Effector CD8-positive, alpha-beta T cell (primary cell): Measurements from ENCODE around the gene DENND4A.

Source experiments
- DNase-seq: peaks from one replicate; lab custom pipeline; 2025; lab: John Stamatoyannopoulos, UW

DENND4A gene

DNA sequence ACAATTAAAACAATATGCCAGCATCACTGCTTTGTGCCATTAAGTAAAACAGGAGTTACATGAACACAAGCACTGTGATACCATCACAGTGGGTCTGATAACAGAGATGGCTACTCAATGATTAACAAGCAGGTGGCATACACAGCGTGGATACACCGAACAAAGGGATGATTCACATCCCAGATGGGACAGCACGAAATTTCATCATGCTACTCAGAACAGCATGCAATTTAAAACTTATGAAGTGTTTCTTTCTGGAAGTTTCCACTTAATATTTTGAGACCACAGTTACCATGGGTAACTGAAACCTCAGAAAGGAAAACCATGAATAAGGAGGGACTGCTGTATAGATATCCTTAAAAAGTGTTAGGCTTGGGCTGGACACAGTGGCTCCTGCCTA lies 125.8 kb downstream of the DENND4A start:
- no peak for DNase-seq

DNA sequence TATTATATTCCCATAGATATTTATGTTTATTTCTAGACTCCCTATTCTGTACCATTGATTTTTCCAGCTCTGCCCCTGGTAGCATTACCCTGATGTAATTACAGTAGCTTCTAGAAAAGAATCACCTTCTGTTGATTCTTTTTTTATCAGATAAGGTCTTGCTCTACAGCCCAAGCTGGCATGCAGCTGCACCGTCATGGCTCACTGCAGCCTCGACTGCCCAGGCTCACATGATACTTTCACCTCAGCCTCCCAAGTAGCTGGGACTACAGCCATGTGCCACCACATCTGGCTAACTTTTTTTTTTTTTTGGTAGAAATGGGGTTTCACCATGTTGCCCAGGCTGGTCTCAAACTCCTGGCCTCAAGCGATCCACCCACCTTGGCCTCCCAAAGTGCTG lies 128.6 kb downstream of the DENND4A start:
- no peak for DNase-seq

DNA sequence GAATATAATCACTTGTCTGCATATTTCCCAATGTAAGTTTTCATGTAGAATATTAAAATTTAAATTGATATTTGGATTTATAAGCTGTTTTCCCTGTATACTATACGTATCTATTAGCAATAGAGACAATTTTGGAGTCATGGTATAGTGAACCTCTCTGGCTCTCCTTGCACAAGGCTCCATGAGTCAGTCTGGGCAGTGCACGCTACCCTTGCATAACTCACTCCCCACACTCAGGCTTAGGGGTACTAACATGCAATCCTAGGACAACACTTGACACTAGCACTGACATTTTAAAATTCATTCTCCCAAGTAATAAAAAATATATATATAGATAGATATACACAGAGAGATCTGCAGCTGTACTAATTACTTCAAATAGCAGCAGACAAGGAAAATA lies 131.2 kb downstream of the DENND4A start:
- DNase-seq = no peak

DNA sequence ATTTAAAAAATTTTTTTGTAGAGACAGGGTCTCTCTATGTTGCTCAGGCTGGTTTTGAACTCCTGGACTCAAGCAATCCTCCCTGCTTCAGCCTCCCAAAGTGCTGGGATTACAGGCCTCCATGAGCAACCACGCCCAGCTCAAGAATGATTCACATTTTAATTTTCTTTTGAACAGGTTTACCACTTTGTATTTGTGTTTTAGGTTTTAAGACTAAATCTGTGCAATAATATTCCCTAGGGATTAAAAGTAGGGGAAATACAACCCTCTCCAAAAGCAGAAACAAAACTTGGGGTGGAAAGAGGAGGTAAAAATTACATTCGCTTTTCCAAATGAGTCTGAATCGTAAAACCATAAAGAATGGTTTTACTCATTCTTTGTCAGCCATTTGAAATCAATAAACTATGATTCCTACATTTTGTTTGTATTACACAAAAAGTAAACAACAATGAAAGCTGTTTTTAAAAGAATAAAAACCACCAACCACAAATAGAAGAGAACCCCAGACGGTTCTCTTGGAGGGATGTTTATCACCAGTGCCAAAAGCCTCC lies 132.5 kb downstream of the DENND4A start:
- DNase-seq = no peak

DNA sequence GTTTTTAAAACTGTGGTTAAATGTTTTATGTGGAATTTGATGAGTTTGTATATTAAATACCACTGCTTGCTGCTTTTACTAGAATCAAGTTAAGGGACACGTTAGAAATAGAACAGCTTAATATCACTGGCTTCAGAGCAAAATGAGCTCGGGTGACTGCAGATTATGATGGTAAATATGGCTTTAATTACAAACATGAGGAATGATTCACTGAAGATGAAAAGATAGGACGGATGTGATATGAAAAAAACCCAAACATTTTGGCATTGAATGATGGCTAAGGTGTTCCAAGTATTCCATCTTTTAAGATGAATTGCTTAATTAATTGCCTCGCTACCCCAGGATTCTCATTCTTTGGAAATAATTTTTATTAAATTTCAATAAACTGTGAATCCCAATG lies 136.6 kb downstream of the DENND4A start:
- DNase-seq = no peak

DNA sequence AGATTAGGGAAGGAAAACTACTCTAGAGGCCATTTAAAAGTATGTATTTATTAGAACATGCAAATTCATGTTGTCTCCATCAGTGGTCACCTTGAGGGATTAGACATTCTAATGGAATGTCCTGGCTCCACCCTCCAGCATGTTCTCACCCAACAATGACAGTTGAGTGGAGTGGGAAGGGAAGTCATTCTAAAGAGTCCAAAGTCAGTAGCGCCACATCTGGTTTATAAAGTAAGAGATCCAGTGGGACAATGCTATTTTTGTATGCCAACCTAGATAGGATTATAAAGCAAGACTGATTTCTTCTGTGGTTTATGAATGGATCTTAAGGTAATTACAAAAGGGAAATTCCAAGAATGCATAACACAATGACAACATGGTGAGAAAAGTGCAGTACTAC lies 137.1 kb downstream of the DENND4A start:
- no peak for DNase-seq

DNA sequence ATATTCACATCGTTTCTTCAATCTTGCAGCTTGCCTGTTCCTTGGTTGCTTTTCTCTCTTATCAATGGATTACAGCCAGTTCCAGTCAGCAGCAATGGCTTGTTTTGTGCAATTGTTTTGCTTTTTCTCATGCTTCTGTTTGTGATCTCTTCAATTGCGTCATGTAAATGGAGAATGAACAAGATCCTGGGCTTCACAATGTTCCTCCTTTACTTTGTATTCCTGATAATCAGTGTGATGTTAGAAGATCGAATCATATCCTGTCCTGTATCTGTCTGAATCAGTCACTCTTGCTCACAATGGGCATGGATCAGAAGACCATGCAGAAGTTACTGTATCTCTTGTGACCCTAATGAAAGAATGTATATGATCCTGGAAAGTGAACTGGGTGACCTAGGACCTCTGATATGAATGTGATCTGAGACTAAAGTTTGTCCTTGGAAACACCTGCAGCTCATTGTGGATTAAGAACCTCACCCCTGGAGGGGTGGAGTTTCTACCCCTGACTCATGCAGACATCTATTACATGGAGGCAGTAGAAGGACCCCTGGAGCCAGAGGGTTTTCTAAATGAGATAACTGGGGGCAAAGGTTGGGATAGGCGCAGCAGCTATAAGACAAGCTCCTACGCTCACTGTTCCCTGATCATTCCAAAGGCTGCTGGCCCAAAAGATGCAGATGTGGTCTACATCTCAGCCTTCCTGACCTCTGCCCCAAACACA lies 138.1 kb downstream of the DENND4A start:
- DNase-seq = no peak

DNA sequence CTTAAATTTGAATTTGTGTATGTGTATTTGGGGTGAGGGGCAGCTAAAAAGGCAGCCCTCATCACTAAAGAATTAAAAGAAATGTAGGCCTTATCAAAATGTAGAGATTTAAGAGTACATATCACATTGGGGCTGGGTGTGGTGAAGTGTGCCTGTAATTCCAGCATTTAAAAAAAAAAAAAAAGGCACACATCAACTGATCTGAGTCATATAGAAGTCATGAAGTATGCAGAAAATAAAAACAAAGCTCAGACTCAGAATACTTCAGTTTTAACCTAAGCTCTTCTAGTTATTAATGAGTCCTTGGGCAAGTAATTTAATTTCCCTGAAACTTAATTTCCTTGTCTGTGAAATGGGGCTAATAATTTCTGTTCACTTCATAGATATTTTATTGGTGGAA lies 138.8 kb downstream of the DENND4A start:
- DNase-seq = no peak

DNA sequence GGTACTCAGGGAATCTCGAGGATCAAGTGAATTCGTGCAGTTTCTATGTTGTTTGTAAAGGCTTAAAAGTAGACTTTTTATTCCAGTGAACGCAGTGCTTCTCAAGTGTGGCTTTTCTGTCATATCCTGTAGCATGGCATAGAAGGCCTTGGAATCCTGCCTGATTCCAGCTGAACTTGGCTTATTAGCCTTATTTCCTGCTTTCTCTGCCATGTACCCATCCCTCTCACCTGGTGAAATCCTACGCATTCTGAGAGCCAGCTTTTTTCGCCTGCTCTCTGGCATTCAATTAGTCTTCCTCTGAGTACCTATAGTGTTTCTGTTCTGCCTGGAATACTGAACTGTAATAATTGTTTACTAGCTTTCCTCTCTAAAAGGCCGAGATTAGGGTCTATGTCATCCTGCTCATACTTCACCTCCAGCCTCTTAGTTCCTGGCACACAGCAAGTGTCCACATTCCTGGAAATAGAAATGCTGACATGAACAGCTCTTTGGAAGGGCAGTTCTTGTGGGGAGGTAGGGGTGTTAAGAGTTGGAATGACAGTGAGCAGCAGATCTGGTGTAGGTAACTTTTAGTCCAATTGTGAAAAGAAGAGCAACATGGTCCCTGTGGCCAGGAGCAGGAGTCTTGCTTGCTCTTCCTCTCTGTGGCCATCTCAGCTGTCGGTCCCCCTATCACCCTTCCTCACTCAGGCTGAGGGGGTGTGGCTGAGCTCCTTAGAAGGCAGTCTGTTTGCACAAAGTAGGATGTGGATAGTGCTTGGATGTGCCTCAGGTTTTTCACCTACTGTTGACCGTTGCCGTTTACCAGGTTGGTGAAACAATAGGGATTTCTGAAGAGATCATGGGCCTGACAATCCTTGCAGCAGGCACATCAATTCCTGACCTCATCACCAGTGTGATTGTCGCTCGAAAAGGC lies 140.0 kb downstream of the DENND4A start:
- no peak for DNase-seq

DNA sequence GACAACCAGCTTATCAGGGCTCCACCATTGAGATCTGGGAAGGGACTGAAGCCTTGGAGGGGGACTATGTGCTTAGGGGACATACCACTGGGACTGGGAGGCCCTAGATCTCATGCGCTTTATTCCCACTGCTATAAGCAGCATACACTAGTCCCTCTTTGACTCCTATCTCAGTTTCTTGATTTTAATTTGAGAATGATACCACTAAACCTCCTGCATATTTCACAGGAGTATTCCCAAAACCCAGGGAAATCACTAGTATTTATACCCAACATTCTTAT lies 141.1 kb downstream of the DENND4A start:
- no peak for DNase-seq

DNA sequence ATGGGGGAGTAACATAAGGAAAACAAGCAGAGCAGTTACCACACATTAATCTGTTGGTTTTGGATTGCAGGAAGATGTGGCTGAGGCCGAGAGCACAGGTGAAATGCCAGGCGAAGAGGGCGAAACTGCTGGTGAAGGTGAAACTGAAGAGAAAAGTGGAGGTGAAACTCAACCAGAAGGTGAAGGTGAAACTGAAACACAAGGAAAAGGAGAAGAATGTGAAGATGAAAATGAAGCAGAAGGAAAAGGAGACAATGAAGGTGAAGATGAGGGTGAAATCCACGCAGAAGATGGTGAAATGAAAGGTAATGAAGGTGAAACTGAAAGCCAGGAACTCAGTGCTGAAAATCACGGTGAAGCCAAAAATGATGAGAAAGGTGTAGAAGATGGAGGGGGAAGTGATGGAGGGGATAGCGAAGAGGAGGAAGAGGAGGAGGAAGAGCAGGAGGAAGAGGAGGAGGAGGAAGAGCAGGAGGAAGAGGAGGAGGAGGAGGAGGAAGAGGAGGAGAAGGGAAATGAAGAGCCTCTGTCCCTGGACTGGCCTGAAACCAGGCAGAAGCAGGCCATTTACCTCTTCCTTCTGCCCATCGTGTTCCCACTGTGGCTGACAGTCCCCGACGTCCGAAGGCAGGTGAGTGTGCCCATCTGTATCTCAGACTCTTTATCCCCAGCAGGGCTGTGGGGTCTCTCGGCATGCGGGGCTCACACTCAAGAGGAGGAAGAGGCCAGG lies 141.6 kb downstream of the DENND4A start:
- DNase-seq = no peak

DNA sequence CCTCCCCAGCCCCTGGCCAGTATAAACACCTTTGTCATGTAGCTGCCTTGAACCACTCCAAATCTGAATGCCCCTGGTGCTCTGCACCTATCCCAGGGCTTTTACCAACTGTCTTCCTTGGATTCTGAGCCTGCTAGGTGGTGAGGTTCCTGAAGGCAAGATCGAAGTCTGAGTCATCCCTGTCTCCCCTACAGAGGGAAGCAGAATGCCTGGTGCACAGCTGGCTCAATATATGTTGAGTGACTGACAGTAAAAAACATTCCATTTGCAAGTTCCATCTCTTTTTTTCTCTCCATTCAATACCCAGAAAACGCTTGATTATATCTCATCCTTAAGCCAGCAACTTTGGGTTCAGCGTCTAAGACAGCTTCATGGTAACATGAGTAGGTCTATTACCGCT lies 145.6 kb downstream of the DENND4A start:
- DNase-seq = no peak

DNA sequence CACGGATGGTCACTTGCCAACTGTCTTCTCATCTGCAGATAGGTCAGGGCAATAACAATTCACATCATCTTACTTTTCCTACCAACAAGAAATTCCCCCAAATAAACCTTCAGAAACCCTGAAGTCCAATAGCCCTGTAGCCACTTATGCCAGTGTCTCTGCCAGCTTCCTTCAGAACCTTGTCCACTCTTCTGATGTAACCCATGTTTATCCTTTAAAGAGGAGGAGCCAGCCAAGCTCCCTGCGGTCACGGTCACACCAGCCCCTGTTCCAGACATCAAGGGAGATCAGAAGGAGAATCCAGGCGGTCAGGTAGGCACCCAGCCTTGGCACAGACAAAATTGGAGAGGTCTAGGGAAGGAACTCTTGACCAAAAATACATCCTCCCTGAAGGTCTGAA lies 146.7 kb downstream of the DENND4A start:
- no peak for DNase-seq

DNA sequence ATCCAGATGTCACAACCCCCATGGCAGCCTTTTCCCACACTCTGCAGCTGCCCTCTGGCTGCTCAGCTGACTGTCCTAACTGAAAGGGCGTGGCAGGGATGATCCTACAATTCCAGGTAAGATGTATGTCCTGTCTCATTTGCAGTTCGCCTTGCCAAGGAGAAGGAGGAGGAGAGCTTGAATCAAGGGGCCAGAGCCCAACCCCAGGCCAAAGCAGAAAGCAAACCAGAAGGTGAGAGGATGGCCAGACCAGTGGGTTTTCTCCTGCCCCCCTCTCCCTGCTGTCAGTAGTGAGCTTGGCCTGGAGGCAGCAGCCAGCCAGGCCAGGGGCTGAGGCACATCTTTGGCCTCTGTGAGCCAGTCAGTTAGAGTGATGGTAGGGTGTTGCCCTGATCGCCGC lies 147.8 kb downstream of the DENND4A start:
- DNase-seq = no peak

DNA sequence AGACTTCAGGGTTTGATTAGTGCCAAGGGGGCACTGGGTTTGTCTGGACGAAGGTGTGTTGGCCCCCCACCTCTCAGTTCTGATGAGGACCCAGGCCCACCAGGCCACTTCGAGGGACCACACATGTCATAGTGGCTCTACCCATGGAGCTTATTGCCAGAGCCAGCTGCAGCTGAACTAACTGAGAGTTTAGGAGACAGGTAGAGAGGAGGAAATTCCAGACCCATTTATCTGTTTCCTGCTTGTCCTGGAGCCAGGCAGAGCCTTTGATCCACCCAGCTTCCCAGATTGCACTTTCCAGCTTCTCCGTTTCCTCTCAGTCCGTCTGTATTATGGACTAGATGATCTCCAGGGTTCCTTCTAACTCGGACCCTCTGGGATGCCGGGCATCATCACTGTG lies 149.5 kb downstream of the DENND4A start:
- no peak for DNase-seq

DNA sequence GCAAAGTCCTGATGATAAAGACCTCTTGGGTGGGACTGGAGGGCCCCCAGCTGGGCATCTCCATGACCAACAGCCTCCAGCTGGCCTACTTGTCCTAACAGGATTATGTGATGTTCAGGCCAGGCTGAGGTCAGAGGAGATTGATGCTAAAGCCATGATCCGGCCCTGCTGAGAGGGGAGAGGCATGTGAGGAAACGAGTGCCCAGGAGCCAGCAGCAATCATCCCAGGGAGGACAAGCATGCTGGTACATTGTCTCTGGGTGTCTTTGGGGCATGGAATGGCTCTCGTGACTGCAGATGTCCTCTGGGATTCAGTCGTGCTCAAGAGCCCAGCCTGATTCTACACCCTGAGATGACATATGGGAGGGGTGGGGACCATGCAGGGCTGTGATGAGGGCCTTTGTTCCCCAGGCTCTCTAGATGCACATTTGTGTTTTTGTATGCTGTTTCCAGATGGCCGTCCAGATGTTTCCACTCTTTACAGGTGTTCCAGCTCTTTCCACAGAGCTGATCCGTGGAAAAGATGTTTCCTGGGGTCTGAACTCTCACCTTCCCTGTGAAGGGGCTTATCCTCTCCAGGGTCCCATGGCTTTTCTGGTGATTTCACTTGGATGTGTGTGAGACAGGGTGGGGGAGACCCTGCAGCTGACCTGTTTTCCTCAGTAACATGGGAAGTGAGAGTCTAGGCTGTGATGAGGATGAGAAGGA lies 150.2 kb downstream of the DENND4A start:
- DNase-seq = no peak

DNA sequence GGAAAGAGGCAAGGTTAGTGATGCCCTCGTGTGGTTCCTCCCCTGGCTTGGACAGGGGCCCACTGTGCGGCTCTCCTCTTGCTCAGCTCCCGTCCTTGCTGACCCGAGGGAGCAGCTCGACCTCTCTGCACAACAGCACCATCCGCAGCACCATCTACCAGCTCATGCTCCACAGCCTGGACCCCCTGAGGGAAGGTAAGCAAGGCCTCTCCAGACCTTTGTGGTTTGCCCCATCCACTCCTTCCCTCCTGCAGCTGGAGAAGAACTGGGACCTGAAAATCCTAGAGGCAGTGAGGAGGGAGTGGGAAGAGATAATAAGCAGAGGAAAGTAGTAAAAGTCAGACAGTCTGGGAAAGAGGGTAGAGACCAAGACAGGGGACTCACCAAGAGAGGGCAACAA lies 152.6 kb downstream of the DENND4A start:
- no peak for DNase-seq

DNA sequence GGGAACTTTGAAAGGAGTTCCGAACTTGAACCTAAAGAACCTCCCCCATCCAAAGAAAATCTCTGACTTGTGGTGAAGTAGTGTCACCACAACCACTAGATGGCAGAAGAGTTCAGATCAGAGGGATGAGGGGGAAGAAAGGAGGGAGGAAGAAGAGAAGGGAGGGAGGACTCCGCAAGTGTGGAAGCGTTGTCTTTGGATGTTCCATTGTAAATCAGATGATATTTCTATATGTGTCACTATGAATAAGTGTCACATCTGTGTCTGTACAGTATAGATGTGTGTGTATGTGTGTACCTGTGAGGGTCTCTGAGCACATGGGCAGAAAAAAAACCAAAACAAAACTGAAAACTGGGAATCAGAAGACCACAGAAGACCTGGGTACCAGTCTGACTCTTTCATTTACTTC lies 153.4 kb downstream of the DENND4A start:
- peak; percentile 10 for DNase-seq

DNA sequence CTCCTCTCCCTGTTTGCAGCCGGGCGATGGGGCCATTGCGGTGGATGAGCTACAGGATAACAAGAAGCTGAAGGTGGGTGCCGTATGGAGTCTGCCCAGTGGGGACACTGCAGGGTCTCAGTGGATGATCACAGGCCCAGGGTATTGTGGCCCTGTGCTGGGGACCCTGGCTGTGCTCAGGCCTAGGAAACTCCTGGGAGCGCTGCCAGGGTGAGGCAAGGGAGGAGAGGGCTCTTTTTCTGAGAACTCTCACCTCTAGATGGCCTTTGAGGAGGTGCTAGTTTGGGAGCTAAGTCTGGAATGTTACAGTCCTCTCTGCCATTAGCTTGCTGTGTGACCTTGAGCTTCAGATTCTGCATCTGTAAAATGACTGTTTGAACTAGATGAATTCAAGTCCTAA lies 154.0 kb downstream of the DENND4A start:
- DNase-seq = no peak

DNA sequence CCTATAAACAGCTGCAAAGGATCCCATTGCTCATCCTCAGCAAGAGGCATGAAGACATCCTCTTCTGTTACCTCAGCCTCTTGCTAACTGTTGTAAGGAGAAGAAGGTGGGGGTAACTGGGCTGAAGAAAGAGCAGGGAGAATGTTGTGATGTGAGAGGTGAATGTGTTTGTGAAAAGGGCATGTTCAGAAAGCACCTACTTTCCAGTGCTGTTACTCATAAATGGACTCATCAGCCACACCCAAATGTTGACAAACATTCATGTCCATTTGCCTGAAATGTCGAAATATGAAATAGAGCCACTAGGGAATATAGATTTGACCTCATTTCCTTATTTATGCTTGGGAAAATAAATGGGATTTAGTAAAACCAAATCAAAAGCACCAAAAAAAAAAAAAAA lies 157.7 kb downstream of the DENND4A start:
- DNase-seq = no peak

DNA sequence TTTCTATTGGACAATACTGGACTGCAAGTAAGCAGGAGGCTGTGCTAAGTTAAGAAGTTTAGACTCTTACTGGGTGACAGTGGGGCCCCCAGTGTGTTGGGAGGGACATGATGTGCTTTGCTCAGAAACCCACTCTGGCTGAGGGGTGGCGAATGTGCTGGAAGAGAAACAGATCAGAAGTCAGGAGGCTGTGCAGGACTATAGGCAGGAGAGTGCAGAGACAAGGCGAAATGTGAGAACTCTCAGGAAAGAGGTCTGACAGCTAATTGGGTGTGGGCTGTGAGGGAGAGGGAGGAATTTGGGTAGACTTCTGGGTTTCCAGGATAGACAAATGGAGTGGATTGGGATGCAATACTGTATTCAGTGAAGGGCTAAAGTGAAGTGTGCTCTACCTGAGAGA lies 158.3 kb downstream of the DENND4A start:
- DNase-seq = no peak

DNA sequence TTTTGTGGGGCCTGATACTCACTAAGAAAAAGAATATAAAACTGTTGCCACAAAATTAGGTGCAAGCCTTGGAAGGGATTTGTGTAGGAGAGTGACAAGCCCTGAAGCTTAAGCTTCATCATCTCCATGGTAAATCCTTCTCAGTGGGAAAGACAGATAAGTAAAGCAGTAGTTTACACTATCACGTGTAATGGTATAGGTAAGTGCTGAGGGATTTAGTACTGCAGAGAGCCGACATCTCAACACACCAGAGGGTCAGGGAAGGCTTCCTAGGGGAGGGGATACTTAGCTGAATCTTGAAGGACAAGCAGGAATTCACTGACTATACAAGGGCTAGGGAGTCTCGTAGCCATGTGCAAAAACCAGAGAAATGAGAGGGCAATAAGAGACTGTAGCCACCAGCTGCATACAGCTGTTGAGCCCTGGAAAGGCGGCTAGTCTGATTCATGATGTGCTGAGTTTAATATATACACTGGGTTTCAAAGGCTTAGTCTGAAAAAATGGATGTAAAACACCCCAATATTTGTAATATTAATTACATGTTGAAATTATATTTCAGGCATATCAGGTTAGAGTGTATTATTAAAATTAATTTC lies 159.2 kb downstream of the DENND4A start:
- no peak for DNase-seq
